ENCODE data around the gene IL9. TPM values are rescaled to one million over a fixed set of nuclear protein-coding genes. Genes with fewer than 3 reads are reported as not detected.

Gene IL9
- total RNA-seq, 1 experiment from 2014 or later, result not detected

DNA sequence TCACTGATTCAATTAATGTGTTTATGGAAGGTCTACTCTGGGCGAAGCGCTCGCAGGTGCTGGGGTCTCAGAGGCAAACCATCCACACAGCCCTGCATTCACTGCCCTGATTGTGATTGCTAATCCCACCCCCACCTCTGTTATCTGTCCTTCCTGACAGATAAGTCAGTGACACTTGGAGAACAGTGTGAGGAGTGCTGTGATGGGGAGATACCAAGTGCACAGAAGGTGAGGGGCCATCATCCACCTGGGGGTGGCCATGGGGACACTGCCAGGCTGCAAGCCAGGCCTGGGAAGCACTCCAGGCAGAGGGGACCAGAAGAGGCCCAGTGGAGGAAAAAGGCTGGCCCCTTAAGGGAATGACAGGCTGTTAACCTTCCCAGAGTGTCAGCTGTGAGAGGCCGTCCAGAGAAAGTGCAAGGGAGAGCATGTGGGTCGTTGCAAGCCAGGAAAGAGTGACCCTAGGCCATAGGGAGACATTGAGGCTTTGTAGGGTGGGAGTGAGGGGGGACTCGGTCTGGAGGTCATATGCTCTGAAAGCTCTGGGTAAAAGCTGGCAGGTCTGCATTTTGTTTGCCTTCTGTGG lies 18.0 kb downstream of the IL9 start:
- peaks cover 2% of the 10 kb centered on the region; the same call in 1 of the 2 replicates for H3K27me3 ChIP-seq (ENCODE audit: control insufficient read depth, insufficient read depth, low read length)
- H3K36me3 ChIP-seq (ENCODE audit: control insufficient read depth, insufficient read depth, low read length), result no peaks in the 10 kb centered on the region
- POLR2A ChIA-PET, result interaction anchor here (0.5 kb wide), 1 partner anchor 254 kb away, joined by 6 read pairs; no protein-coding TSS in a partner anchor
- H3K4me3 ChIP-seq (ENCODE audit: low read depth in 2 of 2, low read length in 2 of 2), result no peak overlapping the region
- in situ Hi-C loops (cut with HindIII; ENCODE audit: low pct_unique_long_range_greater_than_20kb, low sequenced_read_pairs), result no loop called here
- no peak for ATAC-seq
- H3K9me3 ChIP-seq (ENCODE audit: control insufficient read depth, insufficient read depth, low read depth, low read length), result no peaks in the 10 kb centered on the region
- intact Hi-C loops (cut with micrococcal nuclease; ENCODE audit: unreplicated experiment), result no loop called here
- H3K27ac ChIP-seq (ENCODE audit: low read length), result no peak overlapping the region
- DNase-seq (ENCODE audit: low read depth, low spot score), result no peak
- no TSS peak for BruUV-seq (replicated peaks)
- no peak for TF ChIP-seq POLR2AphosphoS5 (IDR thresholded peaks at IDR 0.05; ENCODE audit: low read depth, low read length)
- no peak for TF ChIP-seq SIN3A (IDR thresholded peaks at IDR 0.05; ENCODE audit: borderline replicate concordance, insufficient read depth, low read depth, low read length)
- no peak for TF ChIP-seq TCF7L2 (IDR thresholded peaks at IDR 0.05; ENCODE audit: low read depth, low read length)
- no peaks in the 10 kb centered on the region; the same call in 1 of the 2 replicates for H3K4me1 ChIP-seq (ENCODE audit: control insufficient read depth, insufficient read depth, low read length)
- CTCF ChIA-PET, result interaction anchor here (0.6 to 0.7 kb wide), 2 partner anchors 168 to 173 kb away, joined by 3 to 5 read pairs; no protein-coding TSS in a partner anchor

DNA sequence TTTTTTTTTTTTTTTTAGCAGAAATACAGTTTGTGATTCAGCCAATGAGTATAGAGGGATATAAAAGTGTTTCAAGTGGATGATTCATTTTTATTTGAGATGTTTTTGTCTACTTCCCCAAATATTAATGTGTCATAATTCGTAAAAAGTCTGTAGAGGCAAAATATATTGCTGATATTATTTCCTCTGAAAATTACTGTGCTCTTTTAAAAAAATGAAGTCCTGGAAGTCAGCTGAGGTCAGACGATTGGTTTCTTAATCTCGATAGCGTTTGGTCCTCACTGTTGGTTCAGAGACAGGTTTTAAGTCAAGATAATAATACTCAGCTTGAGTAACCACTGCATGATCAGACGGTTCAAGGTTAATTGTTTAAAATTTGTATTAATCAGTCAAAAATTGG lies 19.5 kb downstream of the IL9 start:
- peaks cover 2% of the 10 kb centered on the region; the same call in 1 of the 2 replicates for H3K27me3 ChIP-seq (ENCODE audit: control insufficient read depth, insufficient read depth, low read length)
- ChIA-PET CTCF (interaction anchor here (0.7 to 0.9 kb wide), 2 partner anchors 46 to 315 kb away, joined by 3 to 6 read pairs; no protein-coding TSS in a partner anchor), POLR2A (no interaction called here)
- no peak overlapping the region for H3K27ac ChIP-seq (ENCODE audit: low read length)
- no peak overlapping the region for H3K4me3 ChIP-seq (ENCODE audit: low read depth in 2 of 2, low read length in 2 of 2)
- no peaks in the 10 kb centered on the region for H3K36me3 ChIP-seq (ENCODE audit: control insufficient read depth, insufficient read depth, low read length)
- no peak for ATAC-seq
- TF ChIP-seq, protein P1, sequence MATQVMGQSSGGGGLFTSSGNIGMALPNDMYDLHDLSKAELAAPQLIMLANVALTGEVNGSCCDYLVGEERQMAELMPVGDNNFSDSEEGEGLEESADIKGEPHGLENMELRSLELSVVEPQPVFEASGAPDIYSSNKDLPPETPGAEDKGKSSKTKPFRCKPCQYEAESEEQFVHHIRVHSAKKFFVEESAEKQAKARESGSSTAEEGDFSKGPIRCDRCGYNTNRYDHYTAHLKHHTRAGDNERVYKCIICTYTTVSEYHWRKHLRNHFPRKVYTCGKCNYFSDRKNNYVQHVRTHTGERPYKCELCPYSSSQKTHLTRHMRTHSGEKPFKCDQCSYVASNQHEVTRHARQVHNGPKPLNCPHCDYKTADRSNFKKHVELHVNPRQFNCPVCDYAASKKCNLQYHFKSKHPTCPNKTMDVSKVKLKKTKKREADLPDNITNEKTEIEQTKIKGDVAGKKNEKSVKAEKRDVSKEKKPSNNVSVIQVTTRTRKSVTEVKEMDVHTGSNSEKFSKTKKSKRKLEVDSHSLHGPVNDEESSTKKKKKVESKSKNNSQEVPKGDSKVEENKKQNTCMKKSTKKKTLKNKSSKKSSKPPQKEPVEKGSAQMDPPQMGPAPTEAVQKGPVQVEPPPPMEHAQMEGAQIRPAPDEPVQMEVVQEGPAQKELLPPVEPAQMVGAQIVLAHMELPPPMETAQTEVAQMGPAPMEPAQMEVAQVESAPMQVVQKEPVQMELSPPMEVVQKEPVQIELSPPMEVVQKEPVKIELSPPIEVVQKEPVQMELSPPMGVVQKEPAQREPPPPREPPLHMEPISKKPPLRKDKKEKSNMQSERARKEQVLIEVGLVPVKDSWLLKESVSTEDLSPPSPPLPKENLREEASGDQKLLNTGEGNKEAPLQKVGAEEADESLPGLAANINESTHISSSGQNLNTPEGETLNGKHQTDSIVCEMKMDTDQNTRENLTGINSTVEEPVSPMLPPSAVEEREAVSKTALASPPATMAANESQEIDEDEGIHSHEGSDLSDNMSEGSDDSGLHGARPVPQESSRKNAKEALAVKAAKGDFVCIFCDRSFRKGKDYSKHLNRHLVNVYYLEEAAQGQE (IDR thresholded peaks at IDR 0.05; ENCODE audit: insufficient read depth in 1 of 2, low read depth in 2 of 2, low read length in 1 of 2), result no peak
- in situ Hi-C loops (cut with HindIII; ENCODE audit: low pct_unique_long_range_greater_than_20kb, low sequenced_read_pairs), result no loop called here
- no peaks in the 10 kb centered on the region for H3K9me3 ChIP-seq (ENCODE audit: control insufficient read depth, insufficient read depth, low read depth, low read length)
- no peaks in the 10 kb centered on the region; the same call in 1 of the 2 replicates for H3K4me1 ChIP-seq (ENCODE audit: control insufficient read depth, insufficient read depth, low read length)
- intact Hi-C loops (cut with micrococcal nuclease; ENCODE audit: unreplicated experiment), result no loop called here
- no peak for DNase-seq (ENCODE audit: low read depth, low spot score)
- no TSS peak for BruUV-seq (replicated peaks)

DNA sequence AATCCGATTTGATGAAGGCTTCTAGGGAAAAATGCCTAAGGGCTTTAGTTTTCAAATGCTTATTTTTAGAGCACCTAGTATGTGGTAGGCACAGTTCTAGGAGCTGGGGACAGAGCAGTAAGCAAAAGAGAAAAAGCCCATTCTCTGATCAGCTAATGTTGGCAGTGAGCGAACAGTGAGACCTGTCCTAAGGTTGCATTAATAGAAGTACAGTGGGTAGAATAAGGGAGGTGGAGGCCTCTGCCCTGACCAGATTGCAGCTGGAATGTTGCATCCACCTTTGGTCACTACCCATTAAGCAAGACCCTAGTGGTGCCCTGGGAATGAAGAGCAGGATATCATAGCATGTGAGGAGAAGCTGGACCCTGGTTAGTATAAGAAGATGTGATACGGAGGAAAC lies 20.1 kb downstream of the IL9 start:
- H3K4me1 ChIP-seq (ENCODE audit: control insufficient read depth, insufficient read depth, low read length), result no peaks in the 10 kb centered on the region
- no peaks in the 10 kb centered on the region for H3K9me3 ChIP-seq (ENCODE audit: control insufficient read depth, insufficient read depth, low read depth, low read length)
- no peak overlapping the region for H3K4me3 ChIP-seq (ENCODE audit: low read depth in 2 of 2, low read length in 2 of 2)
- ATAC-seq (no peak), DNase-seq (ENCODE audit: low read depth, low spot score) (no peak)
- no peak for TF ChIP-seq SIN3A (IDR thresholded peaks at IDR 0.05; ENCODE audit: borderline replicate concordance, insufficient read depth, low read depth, low read length)
- TF ChIP-seq, protein P2, sequence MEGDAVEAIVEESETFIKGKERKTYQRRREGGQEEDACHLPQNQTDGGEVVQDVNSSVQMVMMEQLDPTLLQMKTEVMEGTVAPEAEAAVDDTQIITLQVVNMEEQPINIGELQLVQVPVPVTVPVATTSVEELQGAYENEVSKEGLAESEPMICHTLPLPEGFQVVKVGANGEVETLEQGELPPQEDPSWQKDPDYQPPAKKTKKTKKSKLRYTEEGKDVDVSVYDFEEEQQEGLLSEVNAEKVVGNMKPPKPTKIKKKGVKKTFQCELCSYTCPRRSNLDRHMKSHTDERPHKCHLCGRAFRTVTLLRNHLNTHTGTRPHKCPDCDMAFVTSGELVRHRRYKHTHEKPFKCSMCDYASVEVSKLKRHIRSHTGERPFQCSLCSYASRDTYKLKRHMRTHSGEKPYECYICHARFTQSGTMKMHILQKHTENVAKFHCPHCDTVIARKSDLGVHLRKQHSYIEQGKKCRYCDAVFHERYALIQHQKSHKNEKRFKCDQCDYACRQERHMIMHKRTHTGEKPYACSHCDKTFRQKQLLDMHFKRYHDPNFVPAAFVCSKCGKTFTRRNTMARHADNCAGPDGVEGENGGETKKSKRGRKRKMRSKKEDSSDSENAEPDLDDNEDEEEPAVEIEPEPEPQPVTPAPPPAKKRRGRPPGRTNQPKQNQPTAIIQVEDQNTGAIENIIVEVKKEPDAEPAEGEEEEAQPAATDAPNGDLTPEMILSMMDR (IDR thresholded peaks at IDR 0.05), result no peak
- no peak for TF ChIP-seq POLR2AphosphoS5 (IDR thresholded peaks at IDR 0.05; ENCODE audit: low read depth, low read length)
- no peak for TF ChIP-seq TCF7L2 (IDR thresholded peaks at IDR 0.05; ENCODE audit: low read depth, low read length)
- TF ChIP-seq, protein P1 (IDR thresholded peaks at IDR 0.05; ENCODE audit: insufficient read depth in 1 of 2, low read depth in 2 of 2, low read length in 1 of 2), result no peak
- CTCF ChIA-PET, result interaction anchor here (0.7 to 2.2 kb wide), 3 partner anchors 45 to 315 kb away, joined by 3 to 6 read pairs (median 6); no protein-coding TSS in a partner anchor
- intact Hi-C loops (cut with micrococcal nuclease; ENCODE audit: unreplicated experiment) (no loop called here), in situ Hi-C loops (cut with HindIII; ENCODE audit: low pct_unique_long_range_greater_than_20kb, low sequenced_read_pairs) (no loop called here)
- POLR2A ChIA-PET, result no interaction called here
- H3K27me3 ChIP-seq (ENCODE audit: control insufficient read depth, insufficient read depth, low read length), result peaks cover 2% of the 10 kb centered on the region; the same call in 1 of the 2 replicates
- H3K36me3 ChIP-seq (ENCODE audit: control insufficient read depth, insufficient read depth, low read length), result no peaks in the 10 kb centered on the region
- no TSS peak for BruUV-seq (replicated peaks)
- H3K27ac ChIP-seq (ENCODE audit: low read length), result no peak overlapping the region

Measured in Panc1 (cell line).